Heart right ventricle (tissue), 16 donors: ENCODE measurements around the gene PADI3. TPM values are rescaled to one million over a fixed set of nuclear protein-coding genes. Genes with fewer than 3 reads are reported as not detected.

Source experiments
- ATAC-seq, 8 donors: fragments of 200-7000 bp; cut with Tn5 transposase; one replicate each; pipeline ENCODE4 v1.9.1; 2020; ENCODE audit warnings: mild to moderate bottlenecking in 8 of 8, moderate library complexity in 8 of 8, moderate number of reproducible peaks in 1 of 8
- DNase-seq, 2 donors: peaks; one replicate each; pipeline ENCODE4 v3.0.0-alpha.2; 2020
- H3K27ac ChIP-seq, 10 donors: fragments of 200-600 bp; sonication (generic) in 2 of 10; one replicate each; pipeline versions ENCODE4 v1.5.0 to v1.8.0; 2020 to 2022; ENCODE audit warnings: mild to moderate bottlenecking in 3 of 10
- H3K27me3 ChIP-seq, 7 donors: fragments of 200-600 bp; one replicate each; pipeline ENCODE4 v1.8.0; 2021 to 2022; ENCODE audit warnings: mild to moderate bottlenecking in 2 of 7
- H3K36me3 ChIP-seq, 9 donors: fragments of 200-600 bp; sonication (generic) in 1 of 9; one replicate each; pipeline versions ENCODE4 v1.5.0 to v1.8.0; 2020 to 2022; ENCODE audit warnings: mild to moderate bottlenecking in 2 of 9
- H3K4me1 ChIP-seq, 9 donors: fragments of 200-600 bp; sonication (generic) in 1 of 9; one replicate each; pipeline versions ENCODE4 v1.5.0 to v1.8.0; 2020 to 2022; ENCODE audit warnings: mild to moderate bottlenecking in 4 of 9
- H3K4me3 ChIP-seq, 10 donors: fragments of 200-600 bp; sonication (generic) in 2 of 10; one replicate each; pipeline versions ENCODE4 v1.5.0 to v1.8.0; 2020 to 2022; ENCODE audit warnings: mild to moderate bottlenecking in 7 of 10, moderate library complexity in 2 of 10
- H3K9me3 ChIP-seq, 11 donors: fragments of 200-600 bp in 10 of 11; sonication (generic) in 2 of 11; one replicate each; pipeline versions ENCODE4 v1.5.0 to v1.8.0; 2013 to 2022; ENCODE audit warnings: mild to moderate bottlenecking in 2 of 11, control low read depth in 1 of 11, moderate library complexity in 1 of 11
- WGBS, 2 donors: extraction: QIAGEN DNeasy Blood & Tissue Kit; methylation state at CpG; one replicate each; pipeline ENCODE4 v1.1.7; 2013; ENCODE audit warnings: inconsistent platforms in 1 of 2; 5-methylcytosine and 5-hydroxymethylcytosine counted together
- intact Hi-C, 10 donors: fragments of 100-400 bp; cut with DNase I; formaldehyde crosslinking; loops; one replicate each; pipeline versions ENCODE4 v1.11.1 to v1.14.2; 2022
- polyA plus RNA-seq, 2 donors: library from polyadenylated mRNA; stranded (reverse); fragments of 200-250 nt; gene quantifications; one replicate each; pipeline ENCODE4 v1.2.3, GENCODE V29; 2013
- total RNA-seq, 10 donors: library from RNA; stranded (reverse); fragmentation: NEBNext Ultra II Directional in 3 of 10; extraction: Animal tissue kit (Norgen Biotek cat#: 25700) in 3 of 10; gene quantifications; one replicate each; pipeline versions ENCODE4 v1.2.1 to v1.2.4, GENCODE V29; 2021 to 2023
- TF ChIP-seq, protein P1 (sequence below), 9 donors: fragments of 200-600 bp; sonication (generic) in 2 of 9; IDR thresholded peaks; one replicate each; pipeline versions ENCODE4 v1.5.0 to v1.8.0; 2021 to 2022; ENCODE audit warnings: antibody characterized with exemption in 9 of 9, mild to moderate bottlenecking in 5 of 9, moderate library complexity in 1 of 9
- donor health status: Arrhythmogenic right ventricular cardiomyopathy.
- donor health status: ischemic (EF 13 %, LVEDD 7.1; RV severe dilation, severe dysfunction).
- donor health status: healthy with polysubstance abuse.
- donor health status: DM: no; HTN: yes; CAD: no.
- donor health status: DM: no; HTN: no; CAD: no.
- donor health status: ischemic (EF 25% LVEDD 6.9; RV normal size, moderate dysfunction).
- donor health status: ischemic (EF 25% LVEDD 5.7; RV mildly dilated, moderate dysfunction).
- donor health status: healthy.
- donor health status: DM: yes; HTN: yes; CAD: no.
- donor health status: Ischemic cardiomyopathy.
- donor health status: ischemic (EF 35%, LVEDD 5.7; RV mildly dilated, moderate dysfunction).
- donor health status: nonischemic (EF 11% LVEDD 7.7; RV severe dilation, severe dysfunction).
- donor health status: DM: yes; HTN: yes; CAD: no.
- donor health status: PGD.
- donor health status: ischemic (EF 29% LVEDD 5.4; RV normal size, mild dysfunction).
- donor health status: nonischemic (EF 23%, LVEDD 6.1; RV moderate dilation, normal function).

Gene PADI3
- total and polyA plus RNA-seq, 12 donors, result not detected

DNA sequence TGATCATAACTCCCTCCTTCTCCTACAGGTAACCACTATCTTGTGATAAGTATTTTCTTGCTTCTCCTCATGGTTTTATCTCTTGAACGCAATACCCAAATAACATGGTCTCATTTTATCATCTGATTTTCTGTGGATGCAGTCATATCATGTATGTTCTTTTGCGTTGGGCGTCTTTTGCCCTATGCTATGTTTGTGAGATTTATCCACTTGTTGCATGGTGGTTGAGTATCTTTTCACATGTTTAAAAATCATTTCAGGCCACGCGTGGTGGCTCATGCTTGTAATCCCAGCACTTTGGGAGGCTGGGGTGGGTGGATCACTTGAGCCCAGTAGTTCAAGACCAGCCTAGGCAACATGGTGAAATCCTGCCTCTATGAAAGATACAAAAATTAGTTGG lies 15.6 kb downstream of the PADI3 start:
- no peaks in the 10 kb centered on the region for H3K4me1 ChIP-seq
- TF ChIP-seq, protein P1, sequence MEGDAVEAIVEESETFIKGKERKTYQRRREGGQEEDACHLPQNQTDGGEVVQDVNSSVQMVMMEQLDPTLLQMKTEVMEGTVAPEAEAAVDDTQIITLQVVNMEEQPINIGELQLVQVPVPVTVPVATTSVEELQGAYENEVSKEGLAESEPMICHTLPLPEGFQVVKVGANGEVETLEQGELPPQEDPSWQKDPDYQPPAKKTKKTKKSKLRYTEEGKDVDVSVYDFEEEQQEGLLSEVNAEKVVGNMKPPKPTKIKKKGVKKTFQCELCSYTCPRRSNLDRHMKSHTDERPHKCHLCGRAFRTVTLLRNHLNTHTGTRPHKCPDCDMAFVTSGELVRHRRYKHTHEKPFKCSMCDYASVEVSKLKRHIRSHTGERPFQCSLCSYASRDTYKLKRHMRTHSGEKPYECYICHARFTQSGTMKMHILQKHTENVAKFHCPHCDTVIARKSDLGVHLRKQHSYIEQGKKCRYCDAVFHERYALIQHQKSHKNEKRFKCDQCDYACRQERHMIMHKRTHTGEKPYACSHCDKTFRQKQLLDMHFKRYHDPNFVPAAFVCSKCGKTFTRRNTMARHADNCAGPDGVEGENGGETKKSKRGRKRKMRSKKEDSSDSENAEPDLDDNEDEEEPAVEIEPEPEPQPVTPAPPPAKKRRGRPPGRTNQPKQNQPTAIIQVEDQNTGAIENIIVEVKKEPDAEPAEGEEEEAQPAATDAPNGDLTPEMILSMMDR (IDR thresholded peaks at IDR 0.05), result no peak
- ATAC-seq, result no peak
- H3K27me3 ChIP-seq, result peaks cover 0 to 21% (median 13%) of the 10 kb centered on the region in 7 donors
- intact Hi-C loops, result no loop called here
- H3K9me3 ChIP-seq, result peaks cover 0 to 13% (median 0%) of the 10 kb centered on the region in 11 donors
- no peak overlapping the region for H3K27ac ChIP-seq
- no peak for DNase-seq
- no peak overlapping the region for H3K4me3 ChIP-seq
- WGBS, 2 donors, result 76 to 93% methylated on average over 5 of the region's 5 CpGs
- H3K36me3 ChIP-seq, result no peaks in the 10 kb centered on the region

DNA sequence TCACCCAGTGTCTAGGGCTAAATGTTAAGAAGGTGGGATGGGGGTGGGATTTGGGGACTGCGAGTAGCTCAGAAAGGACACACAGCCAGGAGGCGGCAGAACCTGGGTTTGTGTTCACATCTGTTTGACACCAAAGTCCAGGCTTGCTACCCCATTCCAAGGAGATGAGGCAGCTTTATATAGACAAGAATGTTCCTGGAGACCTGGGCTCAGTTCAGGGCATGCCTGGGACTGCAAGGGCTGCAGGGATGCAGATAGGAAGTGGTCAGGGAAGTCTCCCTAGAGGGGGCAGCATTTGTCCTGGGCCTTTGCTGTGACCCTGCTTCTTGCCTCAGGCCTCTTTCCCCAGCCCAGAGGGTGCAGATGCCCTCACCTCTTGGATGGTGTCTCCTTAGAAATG lies 16.3 kb downstream of the PADI3 start:
- H3K4me3 ChIP-seq, result no peak overlapping the region
- H3K4me1 ChIP-seq, result no peaks in the 10 kb centered on the region
- no peak overlapping the region for H3K27ac ChIP-seq
- WGBS, 2 donors, result 67 to 71% methylated on average over 2 of the region's 2 CpGs
- ATAC-seq, result no peak
- peaks cover 0 to 18% (median 6%) of the 10 kb centered on the region in 7 donors for H3K27me3 ChIP-seq
- intact Hi-C loops, result no loop called here
- no peaks in the 10 kb centered on the region for H3K36me3 ChIP-seq
- TF ChIP-seq, protein P1 (IDR thresholded peaks at IDR 0.05), result no peak
- no peak for DNase-seq
- peaks cover 0 to 13% (median 0%) of the 10 kb centered on the region in 11 donors for H3K9me3 ChIP-seq

DNA sequence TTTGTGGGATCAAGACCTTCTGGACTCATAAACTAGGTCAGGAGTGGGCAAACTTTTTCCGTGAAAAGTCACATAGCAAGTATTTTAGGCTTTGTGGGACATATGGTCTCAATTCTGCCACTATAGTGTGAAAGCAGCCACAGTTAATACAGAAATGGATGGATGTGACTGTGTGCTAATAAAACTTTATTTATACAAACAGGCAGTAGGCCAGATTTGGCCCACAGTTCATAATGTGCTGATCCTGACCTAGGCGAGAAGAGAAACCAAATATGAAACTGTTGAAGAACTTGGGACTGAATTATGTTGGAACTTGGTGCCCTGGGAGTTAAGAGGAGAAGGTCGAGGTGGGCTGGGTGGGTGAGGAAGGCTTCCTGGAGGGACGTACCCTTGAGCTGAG lies 17.1 kb downstream of the PADI3 start:
- Histone ChIP-seq H3K4me1 (no peaks in the 10 kb centered on the region), H3K36me3 (no peaks in the 10 kb centered on the region), H3K4me3 (no peak overlapping the region), H3K9me3 (peaks cover 0 to 13% (median 0%) of the 10 kb centered on the region in 11 donors), H3K27ac (no peak overlapping the region), H3K27me3 (peaks cover 0 to 10% (median 2%) of the 10 kb centered on the region in 7 donors)
- intact Hi-C loops, result no loop called here
- TF ChIP-seq, protein P1 (IDR thresholded peaks at IDR 0.05), result no peak
- DNase-seq (no peak), ATAC-seq (no peak)
- 78 to 84% methylated on average over 4 of the region's 4 CpGs for WGBS, 2 donors

DNA sequence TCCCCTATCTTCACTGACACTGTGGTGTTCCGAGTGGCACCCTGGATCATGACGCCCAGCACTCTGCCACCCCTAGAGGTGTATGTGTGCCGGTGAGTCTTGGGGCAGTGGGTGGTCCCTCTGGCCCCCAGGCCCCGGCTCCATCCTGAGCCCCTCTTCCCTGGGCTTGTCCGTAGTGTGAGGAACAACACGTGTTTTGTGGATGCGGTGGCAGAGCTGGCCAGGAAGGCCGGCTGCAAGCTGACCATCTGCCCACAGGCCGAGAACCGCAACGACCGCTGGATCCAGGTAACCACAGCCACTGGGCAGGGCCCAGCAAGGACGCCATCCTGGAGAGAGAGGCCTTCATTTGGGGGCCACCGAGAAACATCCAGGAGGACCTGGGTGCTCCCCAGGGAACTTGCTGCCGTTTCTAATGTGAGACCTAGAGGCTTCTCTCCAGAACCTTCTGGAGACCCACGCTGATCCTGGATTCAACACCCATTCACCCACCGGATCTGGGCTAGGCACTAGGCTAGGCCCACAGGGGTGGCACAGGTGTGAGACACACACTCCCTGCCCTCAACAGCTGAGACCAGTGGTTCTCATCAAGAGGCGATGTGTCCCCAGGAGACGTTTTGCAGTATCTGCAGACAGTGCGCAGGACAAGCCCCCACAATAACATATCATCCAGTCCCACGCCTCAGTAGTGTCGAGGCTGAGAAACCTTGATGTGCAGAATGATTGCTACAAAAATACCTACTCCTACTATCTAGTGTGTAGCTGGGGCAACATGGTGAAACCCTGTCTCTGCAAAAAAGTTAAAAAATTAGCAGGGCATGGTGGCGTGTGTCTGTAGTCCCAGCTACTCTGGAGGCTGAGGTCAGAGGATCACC lies 22.2 kb downstream of the PADI3 start:
- 82 to 86% methylated on average over 23 of the region's 23 CpGs for WGBS, 2 donors

More for the DNA sequence above, 22.2 kb downstream of the PADI3 start:
- H3K36me3 ChIP-seq, result no peaks in the 10 kb centered on the region
- intact Hi-C loops, result no loop called here
- no peak for DNase-seq
- no peaks in the 10 kb centered on the region for H3K9me3 ChIP-seq
- TF ChIP-seq, protein P1 (IDR thresholded peaks at IDR 0.05), result no peak
- H3K4me3 ChIP-seq, result no peak overlapping the region
- H3K4me1 ChIP-seq, result no peaks in the 10 kb centered on the region
- no peak overlapping the region for H3K27ac ChIP-seq
- ATAC-seq, result no peak
- peaks cover under 1 to 27% (median 13%) of the 10 kb centered on the region in 7 donors for H3K27me3 ChIP-seq
